K562 treated with DMSO at 1 percent for 4 hours (cell line): Measurements from ENCODE around the gene HPS6. TPM values are rescaled to one million over a fixed set of nuclear protein-coding genes. Genes with fewer than 3 reads are reported as not detected.

Source experiments
- total RNA-seq: library from RNA; unstranded; fragments of 300-600 nt; gene quantifications from 2 replicates; pipeline ENCODE4 v1.2.3, GENCODE V29; 2022; ENCODE audit not compliant: insufficient read depth

HPS6 gene
- total RNA-seq, result 6.1 and 7.8 TPM in 2 replicates

DNA sequence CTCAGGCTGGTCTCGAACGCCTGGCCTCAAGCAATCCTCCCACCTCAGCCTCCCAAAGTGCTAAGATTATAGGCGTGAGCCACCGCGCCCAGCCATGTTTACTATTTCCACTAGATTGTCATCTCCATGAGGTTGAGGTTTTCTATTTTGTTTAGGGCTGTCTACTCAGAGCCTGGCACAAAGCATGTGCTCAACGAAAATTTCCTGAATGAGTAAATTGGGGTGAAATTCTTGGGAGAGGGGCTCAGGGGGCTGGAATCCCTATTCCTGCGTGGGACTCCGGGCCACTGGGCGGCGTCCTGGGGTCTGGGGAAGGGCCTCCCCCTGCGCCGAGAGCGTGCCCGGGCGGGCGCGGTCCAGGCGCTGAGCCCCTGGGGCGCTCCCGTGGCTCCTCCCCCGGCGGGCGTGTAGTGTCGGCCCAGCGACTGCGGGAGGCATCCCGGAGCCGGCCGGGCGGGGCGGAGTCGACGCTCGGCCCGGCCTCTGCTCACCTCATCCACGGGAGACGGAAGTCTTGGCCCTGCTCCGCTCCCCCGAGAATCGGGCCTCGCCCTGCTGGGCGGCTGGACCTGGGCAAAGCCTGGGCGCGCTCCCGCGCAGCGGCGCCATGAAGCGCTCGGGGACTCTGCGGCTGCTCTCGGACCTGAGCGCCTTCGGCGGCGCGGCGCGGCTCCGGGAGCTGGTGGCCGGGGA lies at the start of gene HPS6:
Gene HPS6, plus strand, starts transcription at position 482 of the 693 bp plus-strand sequence. Its CDS starts 126 bp downstream, at position 608.

DNA sequence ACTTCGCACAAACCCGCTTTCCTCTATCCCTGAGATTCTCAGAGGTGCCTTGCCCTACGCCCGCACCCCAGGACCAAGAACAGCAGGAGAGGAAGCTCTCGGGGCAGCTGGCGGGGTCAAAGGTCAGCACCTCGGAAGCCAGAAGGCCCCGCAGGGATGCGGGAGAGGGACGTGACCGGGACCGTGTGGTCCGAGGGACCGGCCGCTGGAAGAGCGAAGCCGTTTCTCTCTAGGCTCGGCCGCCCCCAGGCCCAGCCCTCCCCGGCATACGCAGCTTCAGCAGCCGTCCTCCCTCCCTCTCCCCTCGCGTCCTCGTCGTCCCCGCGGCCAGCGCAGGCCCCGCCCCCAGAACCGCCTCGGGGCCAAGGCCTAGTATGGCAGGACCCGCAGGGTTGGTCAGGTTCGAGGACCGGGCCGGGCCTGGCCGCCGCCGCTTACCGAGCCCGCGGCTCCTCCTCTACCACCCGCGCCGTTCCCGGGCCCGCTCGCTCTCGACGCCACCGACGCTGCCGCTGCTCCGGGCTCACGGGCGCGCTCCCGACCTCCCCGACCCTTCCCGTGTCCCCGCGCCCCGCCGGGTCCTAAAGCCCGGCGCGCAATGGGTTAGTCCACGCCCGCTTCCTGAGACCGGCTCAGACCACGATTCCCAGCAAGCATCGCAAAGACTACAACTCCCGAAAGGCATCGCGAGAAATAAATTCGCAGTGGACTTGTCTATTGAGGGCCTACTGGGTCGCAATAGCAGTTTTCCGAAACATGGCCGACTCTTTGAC lies 9.3 kb upstream of the HPS6 start, which contains the start of gene ARMH3:
Gene ARMH3, minus strand, starts transcription at position 527 of the 773 bp plus-strand sequence. CDS start 16,059 bp downstream, outside the sequence.

Other genes with a start within 250 kb of the HPS6 start
- gene OGA, start 246.9 kb upstream of the HPS6 start, total RNA-seq, result 27.9 and 31.3 TPM in 2 replicates
- gene KCNIP2, start 221.5 kb upstream of the HPS6 start, total RNA-seq, result 2.6 TPM in 1 of 2 replicates, not detected in the other
- not detected in 2 replicates for gene ARMH3, start 9.2 kb upstream of the HPS6 start, total RNA-seq
- 45.9 and 72.4 TPM in 2 replicates for gene LDB1, start 55.0 kb downstream of the HPS6 start, total RNA-seq
- 7.0 and 8.3 TPM in 2 replicates for gene PPRC1, start 67.7 kb downstream of the HPS6 start, total RNA-seq
- gene NOLC1, start 87.0 kb downstream of the HPS6 start, total RNA-seq, result 43.9 and 52.6 TPM in 2 replicates
- not detected in 2 replicates for gene ELOVL3, start 160.9 kb downstream of the HPS6 start, total RNA-seq
- not detected in 2 replicates for gene PITX3, start 176.2 kb downstream of the HPS6 start, total RNA-seq
- 31.9 and 38.3 TPM in 2 replicates for gene GBF1, start 180.2 kb downstream of the HPS6 start, total RNA-seq